Activated gamma-delta T cell treated with anti-CD3 and anti-CD28 coated beads, Interleukin-2, amount 50 U/mL, for 16 hours (primary cell): ENCODE data around the gene LRMDA.

Source experiments
- DNase-seq: peaks from one replicate; pipeline ENCODE4 v3.0.0-alpha.2; 2020; ENCODE audit warnings: low read depth

The LRMDA gene

GRCh38 chr10:75672111-75672671 lies 240.8 kb downstream of the LRMDA start:
- no peak for DNase-seq

GRCh38 chr10:75672842-75673241 lies 241.4 kb downstream of the LRMDA start:
- DNase-seq, result no peak

- DNase-seq, result no peak
Measured at GRCh38 chr10:75677541-75677940, 246.1 kb downstream of the LRMDA start.

- DNase-seq, result no peak
Measured at GRCh38 chr10:75678527-75678926, 247.1 kb downstream of the LRMDA start.

DNA sequence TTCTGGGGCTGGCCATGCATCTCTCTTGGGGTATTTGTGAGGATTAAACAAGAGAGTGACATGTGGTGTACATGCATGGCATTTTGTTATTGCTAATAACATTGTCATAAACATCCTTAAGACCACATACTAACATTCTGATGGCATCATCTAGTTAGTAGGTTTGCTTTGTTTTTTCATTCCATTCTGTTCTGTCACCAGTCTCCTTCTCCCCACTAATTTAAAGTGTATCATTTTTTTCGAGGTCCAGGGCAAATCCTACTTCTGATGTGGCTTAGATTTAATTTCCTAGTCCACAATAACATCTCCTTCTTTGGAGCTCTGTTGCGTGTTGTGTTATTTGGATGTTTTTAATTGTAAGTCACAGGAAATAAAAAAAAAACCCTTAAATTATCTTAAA lies 248.1 kb downstream of the LRMDA start:
- DNase-seq, result no peak

GRCh38 chr10:75681334-75681733 lies 249.9 kb downstream of the LRMDA start:
- DNase-seq, result no peak

GRCh38 chr10:75682649-75683557 lies 251.5 kb downstream of the LRMDA start:
- DNase-seq, result no peak

DNA sequence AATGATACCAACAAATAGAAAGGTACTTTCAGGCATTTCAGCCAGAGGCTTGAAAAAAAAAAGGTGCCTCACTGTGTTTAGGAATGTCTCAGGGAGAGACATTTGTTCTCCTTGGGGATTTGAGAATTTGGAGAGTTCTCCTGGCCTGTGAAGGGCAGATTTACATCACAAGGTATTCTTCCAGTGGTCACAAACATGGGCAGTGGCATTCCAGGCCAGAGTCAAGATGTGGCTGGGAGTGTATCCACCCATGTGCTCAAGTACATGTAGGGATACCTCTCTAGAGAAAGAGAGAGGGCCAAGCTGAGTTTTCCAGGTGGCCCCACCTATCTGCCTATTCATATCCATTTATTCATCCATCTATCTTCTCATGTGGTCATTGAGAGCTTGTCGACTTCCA lies 253.8 kb downstream of the LRMDA start:
- no peak for DNase-seq

GRCh38 chr10:75688506-75689300 lies 257.3 kb downstream of the LRMDA start:
- DNase-seq, result no peak

- DNase-seq, result no peak
Measured at GRCh38 chr10:75693489-75693888, 262.1 kb downstream of the LRMDA start.

DNA sequence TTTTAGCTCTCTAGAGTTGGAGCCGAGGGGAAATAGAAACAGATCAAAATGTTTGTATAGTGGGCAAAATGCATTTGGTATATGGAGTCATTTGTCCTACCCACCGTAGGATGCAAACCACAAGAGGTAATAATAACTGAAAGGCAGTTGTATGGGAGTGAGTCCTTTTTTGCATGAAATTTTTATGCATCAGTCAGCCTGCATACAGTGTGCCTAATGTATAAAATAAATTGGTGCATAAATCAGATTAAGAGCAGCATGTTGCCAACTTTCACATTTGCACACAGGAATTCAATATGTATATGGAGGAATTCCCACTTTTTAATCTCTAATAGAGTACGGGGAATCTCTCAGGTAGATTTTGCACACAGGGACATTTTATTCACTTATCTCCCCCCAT lies 262.8 kb downstream of the LRMDA start:
- DNase-seq, result no peak

DNA sequence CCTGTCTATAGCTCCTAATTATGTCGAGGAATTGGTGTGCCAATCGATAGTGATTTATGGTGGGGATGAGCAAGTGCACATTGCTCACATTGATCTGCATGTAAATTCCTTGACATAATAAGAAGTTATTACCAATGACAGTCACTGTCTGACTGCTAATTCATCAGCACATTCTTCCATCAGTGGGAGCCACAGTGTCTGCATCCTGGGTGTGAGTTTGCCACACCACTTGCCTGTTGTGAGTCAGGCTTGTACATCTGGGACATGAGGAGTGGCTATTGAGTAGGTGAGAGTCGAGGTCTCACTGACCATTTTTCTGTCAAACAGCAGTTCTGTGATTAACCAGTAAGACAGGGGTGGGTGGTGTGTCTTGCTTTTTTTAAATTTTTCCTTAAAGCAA lies 263.4 kb downstream of the LRMDA start:
- no peak for DNase-seq

GRCh38 chr10:75695994-75696393 lies 264.6 kb downstream of the LRMDA start:
- DNase-seq, result no peak

DNA sequence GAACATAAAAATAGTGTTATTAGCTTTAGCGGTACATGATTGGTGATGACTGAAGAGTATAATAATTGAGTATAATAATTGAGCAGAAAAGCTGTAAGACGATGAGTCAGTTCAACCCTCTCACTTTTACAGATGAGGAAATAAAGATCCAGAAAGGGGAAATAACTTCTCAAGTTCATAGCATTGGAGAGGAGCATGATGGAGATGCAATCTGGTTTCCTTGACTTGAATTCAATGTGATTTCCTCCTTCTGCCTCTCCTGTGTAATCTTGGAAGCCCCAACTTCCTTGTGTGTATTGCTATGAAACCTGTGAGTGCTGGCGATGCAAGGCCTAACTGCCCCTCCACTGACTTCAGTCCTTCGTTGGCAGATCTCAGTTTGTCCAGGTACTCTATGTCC lies 265.1 kb downstream of the LRMDA start:
- DNase-seq, result no peak

- DNase-seq, result no peak
Measured at GRCh38 chr10:75703191-75703854, 271.9 kb downstream of the LRMDA start.

DNA sequence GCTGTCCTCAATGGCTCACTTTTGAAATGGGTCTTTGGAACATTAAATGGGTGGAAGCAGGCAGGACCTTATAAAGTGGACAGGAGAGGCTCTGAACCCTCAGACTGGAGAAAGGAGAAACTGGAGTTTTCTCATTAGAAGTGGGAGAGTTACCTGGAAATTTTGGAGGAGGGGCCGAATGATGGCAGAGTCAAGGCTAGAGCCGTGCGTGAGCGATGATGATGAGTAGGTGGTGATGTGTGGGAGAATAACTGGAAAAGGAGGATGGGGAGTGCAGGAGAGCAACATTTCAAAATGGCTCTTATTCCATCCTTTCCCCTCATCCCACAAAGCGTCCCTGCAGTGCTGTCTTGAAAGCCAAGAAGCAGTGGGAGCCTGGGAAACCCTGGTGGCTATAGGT lies 274.0 kb downstream of the LRMDA start:
- no peak for DNase-seq

DNA sequence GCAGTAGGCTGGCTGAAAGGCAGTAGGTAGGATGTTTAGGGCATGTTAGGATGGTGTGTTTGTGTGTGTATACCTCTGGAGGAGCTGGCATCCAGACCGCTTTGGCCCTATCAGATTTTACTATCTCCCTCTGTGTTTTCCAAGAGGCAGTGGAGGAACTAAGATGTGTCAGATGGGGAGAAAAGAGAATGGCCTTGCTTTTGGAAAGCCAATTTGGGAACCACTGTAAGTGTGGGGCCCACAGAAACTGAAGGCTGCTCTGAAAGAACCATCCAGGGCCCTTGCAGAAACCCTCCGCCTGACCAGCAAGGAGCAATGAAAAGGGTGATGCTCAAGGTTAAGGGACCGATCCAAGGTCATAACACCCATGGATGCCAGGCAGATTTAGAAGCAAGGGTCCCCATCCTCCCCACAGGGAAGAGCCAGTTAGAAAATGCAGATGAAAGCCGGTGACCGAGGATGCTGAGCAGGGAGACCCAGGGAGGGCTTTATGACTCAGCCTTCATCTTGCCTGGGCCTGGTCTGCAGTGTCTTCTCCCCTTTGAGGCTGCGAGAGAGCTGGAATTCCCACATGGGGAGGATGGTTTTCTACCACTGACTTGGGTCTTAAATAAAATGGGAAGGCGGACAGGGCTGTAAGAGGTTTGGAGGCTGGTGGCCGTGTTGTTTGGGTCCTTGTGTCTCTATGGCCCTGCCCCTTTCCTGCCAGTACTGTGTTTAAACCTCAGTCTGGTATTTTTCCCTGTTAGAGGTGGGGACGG lies 275.8 kb downstream of the LRMDA start:
- no peak for DNase-seq

DNA sequence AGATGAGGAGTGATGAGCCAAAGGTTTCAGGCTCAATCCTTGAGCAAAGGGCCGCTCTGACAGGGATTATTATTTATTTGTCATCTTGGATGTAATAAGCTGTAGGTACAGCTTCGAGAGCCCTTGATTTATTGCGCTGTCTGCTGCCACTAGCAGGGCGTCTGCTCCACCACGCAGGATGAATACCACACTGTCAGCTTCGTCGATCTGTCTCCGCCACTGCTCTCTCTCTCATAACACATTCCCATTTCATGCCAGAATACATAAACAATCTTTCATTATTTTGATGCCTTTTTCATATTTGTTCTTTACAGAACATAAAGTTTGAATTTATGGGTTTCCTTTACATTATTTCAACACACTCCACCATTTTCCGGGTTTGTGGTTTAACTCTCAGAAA lies 276.6 kb downstream of the LRMDA start:
- no peak for DNase-seq

- no peak for DNase-seq
Measured at GRCh38 chr10:75709245-75709644, 277.8 kb downstream of the LRMDA start.

- no peak for DNase-seq
Measured at GRCh38 chr10:75709811-75710210, 278.4 kb downstream of the LRMDA start.

- DNase-seq, result no peak
Measured at GRCh38 chr10:75712242-75712880, 280.9 kb downstream of the LRMDA start.
